DND-41 (cell line): ENCODE measurements around the gene FAM25A.
"Not testable (repeated sequence)": the region's sequence is repeated elsewhere in the genome, so short reads cannot be mapped to it uniquely, and the experiment has no call there.

ENCODE experiments used
- ATAC-seq: fragments of 200-7000 bp; cut with Tn5 transposase; 3 replicates; pipeline ENCODE4 v1.9.1; 2021; ENCODE audit warnings: low read depth; ENCODE audit not compliant: insufficient read depth
- DNase-seq: peaks from one replicate; pipeline ENCODE4 v3.0.0-alpha.2; 2020
- H2AFZ ChIP-seq: 2 replicates; pipeline ENCODE4 v1.6.0; 2012; ENCODE audit warnings: low read depth, low read length
- H3K27ac ChIP-seq: 2 replicates; pipeline ENCODE4 v1.5.1; 2012; ENCODE audit warnings: low read length, inconsistent platforms
- H3K27me3 ChIP-seq: fragments of 200-600 bp; sonication (generic); 2 replicates; pipeline ENCODE4 v1.6.0; 2012; ENCODE audit warnings: low read length, mild to moderate bottlenecking, inconsistent platforms; ENCODE audit not compliant: insufficient read depth, poor library complexity
- H3K36me3 ChIP-seq: 2 replicates; pipeline ENCODE4 v1.5.1; 2012; ENCODE audit warnings: low read length, inconsistent platforms; ENCODE audit not compliant: insufficient read depth
- H3K4me1 ChIP-seq: 2 replicates; pipeline ENCODE4 v1.5.1; 2012; ENCODE audit warnings: mild to moderate bottlenecking, low read length; ENCODE audit not compliant: insufficient read depth
- H3K4me2 ChIP-seq: 2 replicates; pipeline ENCODE4 v1.6.0; 2012; ENCODE audit warnings: mild to moderate bottlenecking, moderate library complexity, low read length, inconsistent platforms; ENCODE audit not compliant: insufficient read depth
- H3K4me3 ChIP-seq, 2 experiments: fragments of 200-600 bp in 1 of 2; shearing (Covaris generic) in 1 of 2; 2 replicates each; pipeline ENCODE4 v1.5.1; 2012 to 2016; ENCODE audit warnings: inconsistent platforms in 2 of 2, low read length in 2 of 2, mild to moderate bottlenecking in 2 of 2, low read depth in 1 of 2, moderate library complexity in 1 of 2
- H3K79me2 ChIP-seq: 2 replicates; pipeline ENCODE4 v1.6.0; 2012; ENCODE audit warnings: low read length, inconsistent platforms; ENCODE audit not compliant: insufficient read depth
- H3K9ac ChIP-seq: 2 replicates; pipeline ENCODE4 v1.6.0; 2012; ENCODE audit warnings: low read depth, mild to moderate bottlenecking, inconsistent platforms, low read length, moderate library complexity
- H3K9me3 ChIP-seq: 2 replicates; pipeline ENCODE4 v1.5.1; 2012; ENCODE audit warnings: low read length, moderate library complexity, mild to moderate bottlenecking, inconsistent platforms; ENCODE audit not compliant: insufficient read depth, severe bottlenecking
- H4K20me1 ChIP-seq: 2 replicates; pipeline ENCODE4 v1.6.0; 2012; ENCODE audit warnings: low read length; ENCODE audit not compliant: insufficient read depth
- CTCF ChIP-seq: IDR thresholded peaks from 2 replicates; pipeline ENCODE4 v1.5.1; 2012; ENCODE audit warnings: borderline replicate concordance, low read length, moderate library complexity, mild to moderate bottlenecking; ENCODE audit not compliant: poor library complexity, severe bottlenecking; ENCODE audit errors: extremely low read depth
- EZH2 ChIP-seq: IDR thresholded peaks from 3 replicates; pipeline ENCODE4 v1.6.1; 2012; ENCODE audit warnings: borderline replicate concordance, low read depth, mild to moderate bottlenecking, moderate library complexity, low read length, inconsistent platforms; ENCODE audit not compliant: severe bottlenecking

Gene FAM25A

GRCh38 chr10:87020056-87020455 is at the start of gene FAM25A:
TSS of gene FAM25A (plus strand) at chr10:87020294. CDS start at chr10:87020325, 31 bp downstream.
- H3K4me2 ChIP-seq, H2AFZ ChIP-seq, H3K79me2 ChIP-seq, H3K9me3 ChIP-seq, H3K27me3 ChIP-seq, H4K20me1 ChIP-seq, DNase-seq, ATAC-seq, H3K4me3 ChIP-seq, H3K36me3 ChIP-seq, H3K27ac ChIP-seq, H3K9ac ChIP-seq, H3K4me1 ChIP-seq: not testable (repeated sequence)

DNA sequence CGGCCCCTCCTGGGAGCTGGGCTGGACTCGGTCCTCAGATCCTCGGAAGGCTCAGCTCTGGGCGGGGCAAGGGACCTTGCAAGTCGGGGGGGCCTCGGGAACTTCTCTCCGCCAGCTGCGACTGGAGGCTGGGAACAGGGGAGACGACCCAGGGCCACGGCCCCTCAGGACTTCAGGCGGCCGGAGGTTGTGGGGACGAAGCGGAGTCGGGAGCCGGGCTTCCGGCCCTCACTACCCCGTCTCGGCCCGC is 49.2 kb upstream of the FAM25A start:
- no peak for DNase-seq
- H3K27me3 ChIP-seq: no peaks in the 10 kb centered on the region
- no peaks in the 10 kb centered on the region for H3K9me3 ChIP-seq
- H3K27ac ChIP-seq: no peak overlapping the region
- no peaks in the 10 kb centered on the region for H3K79me2 ChIP-seq
- no peak overlapping the region for H3K4me3 ChIP-seq
- H3K4me1 ChIP-seq: no peaks in the 10 kb centered on the region
- H3K4me2 ChIP-seq: no peak overlapping the region
- TF ChIP-seq CTCF: no peak
- no peak for TF ChIP-seq EZH2
- no peak overlapping the region for H3K9ac ChIP-seq
- ATAC-seq: no peak
- H4K20me1 ChIP-seq: no peaks in the 10 kb centered on the region
- H3K36me3 ChIP-seq: no peaks in the 10 kb centered on the region
- H2AFZ ChIP-seq: no peak overlapping the region

- Histone ChIP-seq H3K27ac (no peak overlapping the region), H3K36me3 (no peaks in the 10 kb centered on the region), H3K4me2 (no peak overlapping the region), H4K20me1 (no peaks in the 10 kb centered on the region), H3K27me3 (no peaks in the 10 kb centered on the region), H3K9ac (no peak overlapping the region), H3K79me2 (no peaks in the 10 kb centered on the region), H2AFZ (no peak overlapping the region), H3K9me3 (no peaks in the 10 kb centered on the region), H3K4me3 (no peak overlapping the region), H3K4me1 (no peaks in the 10 kb centered on the region)
- DNase-seq (no peak), ATAC-seq (no peak)
- TF ChIP-seq CTCF (no peak), EZH2 (no peak)
These were observed 48.7 kb upstream of the FAM25A start for GRCh38 chr10:86971232-86971991.

GRCh38 chr10:86972613-86973380 is 47.3 kb upstream of the FAM25A start:
- no peaks in the 10 kb centered on the region for H4K20me1 ChIP-seq
- no peak overlapping the region for H2AFZ ChIP-seq
- H3K27me3 ChIP-seq: no peaks in the 10 kb centered on the region
- no peak overlapping the region for H3K27ac ChIP-seq
- DNase-seq (no peak), ATAC-seq (no peak)
- no peaks in the 10 kb centered on the region for H3K79me2 ChIP-seq
- no peaks in the 10 kb centered on the region for H3K9me3 ChIP-seq
- no peak overlapping the region for H3K4me3 ChIP-seq
- no peak for TF ChIP-seq EZH2
- no peak for TF ChIP-seq CTCF
- no peak overlapping the region for H3K4me2 ChIP-seq
- H3K4me1 ChIP-seq: no peaks in the 10 kb centered on the region
- no peak overlapping the region for H3K9ac ChIP-seq
- H3K36me3 ChIP-seq: no peaks in the 10 kb centered on the region
